Measurements from ENCODE around the gene MSN.
"Not testable (repeated sequence)": the region's sequence is repeated elsewhere in the genome, so short reads cannot be mapped to it uniquely, and the experiment has no call there.

The MSN gene

GRCh38 chrX:65718538-65718937 lies 51.1 kb downstream of the MSN start:
- no peak for DNase-seq (ENCODE audit: low spot score)

DNA sequence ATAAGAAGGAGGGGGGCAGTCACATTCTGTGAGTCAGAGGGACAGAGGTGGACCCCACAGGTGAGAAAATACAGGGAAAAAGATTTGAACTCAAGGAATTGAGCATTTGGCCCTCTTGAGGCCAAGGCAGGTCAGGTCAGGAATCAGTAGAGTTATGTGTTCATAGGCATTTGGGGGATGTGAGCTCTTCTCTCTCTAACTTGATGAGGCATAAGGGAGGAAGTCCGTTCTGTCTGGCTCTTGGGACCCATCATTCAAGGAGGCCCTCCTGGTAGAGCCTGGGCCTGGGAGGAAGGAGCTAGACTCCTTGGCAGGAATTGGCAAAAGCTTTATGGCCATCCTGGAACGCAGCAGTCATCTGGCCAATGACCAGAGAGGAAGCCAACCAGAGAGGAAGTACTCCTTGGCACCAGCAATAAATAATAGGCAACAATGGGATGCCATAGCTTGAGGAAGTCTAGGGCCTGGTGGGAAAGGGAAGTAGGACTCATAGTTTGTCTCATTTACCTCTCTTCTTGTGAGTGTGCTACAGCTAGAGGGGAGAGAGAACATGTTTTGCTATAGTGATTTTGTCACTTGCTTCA lies 53.0 kb downstream of the MSN start:
- DNase-seq (ENCODE audit: low spot score), result no peak

GRCh38 chrX:65723706-65724105 lies 56.3 kb downstream of the MSN start:
- DNase-seq (ENCODE audit: low spot score), result no peak

GRCh38 chrX:65726715-65727114 lies 59.3 kb downstream of the MSN start:
- no peak for DNase-seq (ENCODE audit: low spot score)

- no peak for DNase-seq (ENCODE audit: low spot score)
Measured at GRCh38 chrX:65731684-65732289, 64.3 kb downstream of the MSN start.

DNA sequence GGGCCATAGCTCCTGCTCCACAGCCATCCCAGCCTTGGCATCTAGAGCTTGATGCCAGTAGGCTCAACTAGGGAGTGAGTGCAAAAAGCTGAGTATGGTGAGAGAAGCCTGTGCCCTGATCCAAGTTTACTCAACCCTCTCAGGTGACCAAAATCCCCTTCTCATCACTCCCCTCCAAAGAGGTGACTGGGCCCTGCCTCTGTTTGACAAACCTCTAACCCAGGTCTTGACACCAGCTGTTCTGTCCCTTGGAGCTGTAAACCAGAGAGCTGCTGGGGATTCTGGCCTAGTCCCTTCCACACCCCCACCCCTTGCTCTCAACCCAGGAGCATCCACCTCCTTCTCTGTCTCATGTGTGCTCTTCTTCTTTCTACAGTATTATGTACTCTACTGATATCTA lies 73.5 kb downstream of the MSN start:
- no peak for DNase-seq (ENCODE audit: low spot score)

- no peak for DNase-seq (ENCODE audit: low spot score)
Measured at GRCh38 chrX:65741823-65742222, 74.4 kb downstream of the MSN start.

DNA sequence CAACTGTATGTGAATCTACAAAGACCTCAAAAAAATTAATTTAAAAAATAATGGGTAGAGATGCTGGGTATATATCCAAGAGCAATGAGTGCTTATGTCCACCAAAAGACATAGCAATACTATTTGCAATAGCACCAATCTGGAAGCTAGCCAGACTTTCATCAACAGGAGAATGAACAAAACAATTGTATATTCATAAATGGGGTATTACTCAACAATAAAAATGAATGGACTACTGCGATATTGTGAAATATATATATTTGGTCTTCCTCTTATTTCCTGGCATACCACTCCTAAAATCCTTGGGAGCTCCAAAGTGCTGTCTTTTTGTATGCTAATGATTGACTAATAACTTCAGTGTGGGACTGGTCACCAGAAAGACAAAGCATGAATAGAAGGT lies 77.5 kb downstream of the MSN start:
- DNase-seq (ENCODE audit: low spot score), result no peak

GRCh38 chrX:65745427-65745826 lies 78.0 kb downstream of the MSN start:
- no peak for DNase-seq (ENCODE audit: low spot score)

- no peak for DNase-seq (ENCODE audit: low spot score)
Measured at GRCh38 chrX:65745992-65746391, 78.5 kb downstream of the MSN start.

- DNase-seq (ENCODE audit: low spot score), result no peak
Measured at GRCh38 chrX:65750674-65751469, 83.4 kb downstream of the MSN start.

DNA sequence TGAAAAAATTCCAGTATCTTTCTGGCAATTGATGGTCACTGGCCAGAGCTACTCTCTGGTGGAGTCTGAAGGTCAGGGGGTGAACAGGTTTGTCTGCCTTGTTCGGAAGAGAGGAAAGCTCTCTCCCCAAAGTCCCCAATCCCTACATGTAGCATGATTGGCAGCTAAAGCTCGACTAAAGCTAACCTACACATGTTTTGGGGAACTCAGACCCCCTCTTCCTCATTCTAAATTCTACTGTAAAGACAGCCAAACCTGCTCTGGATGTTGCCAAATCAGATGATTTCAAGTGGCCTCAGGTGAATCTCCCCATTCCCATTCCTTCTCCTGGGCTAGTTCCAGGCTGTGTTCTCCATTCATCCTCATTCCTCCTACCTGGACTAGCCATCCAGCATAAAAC lies 84.1 kb downstream of the MSN start:
- DNase-seq (ENCODE audit: low spot score), result no peak

DNA sequence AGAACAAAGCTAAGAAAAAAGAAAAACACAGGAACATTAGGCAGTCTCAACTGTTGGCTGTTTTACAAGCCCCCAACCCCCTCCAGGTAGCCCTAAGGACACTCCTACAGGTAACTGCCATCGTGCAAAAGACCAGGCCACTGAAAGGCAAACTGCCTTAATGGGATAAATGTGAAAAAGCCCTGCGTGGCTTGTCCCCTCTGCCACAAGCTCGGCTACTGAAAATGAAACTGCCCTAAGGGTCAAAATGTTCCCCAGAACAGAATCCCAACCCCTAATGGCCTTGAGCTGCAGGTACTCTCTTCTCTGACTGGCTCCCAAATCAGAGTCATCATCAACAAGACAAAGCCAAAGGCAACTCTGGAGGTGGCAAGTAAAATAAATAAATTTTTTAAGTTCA lies 84.8 kb downstream of the MSN start:
- no peak for DNase-seq (ENCODE audit: low spot score)

- DNase-seq (ENCODE audit: low spot score), result no peak
Measured at GRCh38 chrX:65755786-65756185, 88.3 kb downstream of the MSN start.

GRCh38 chrX:65757943-65758342 lies 90.5 kb downstream of the MSN start:
- DNase-seq (ENCODE audit: low spot score), result no peak

DNA sequence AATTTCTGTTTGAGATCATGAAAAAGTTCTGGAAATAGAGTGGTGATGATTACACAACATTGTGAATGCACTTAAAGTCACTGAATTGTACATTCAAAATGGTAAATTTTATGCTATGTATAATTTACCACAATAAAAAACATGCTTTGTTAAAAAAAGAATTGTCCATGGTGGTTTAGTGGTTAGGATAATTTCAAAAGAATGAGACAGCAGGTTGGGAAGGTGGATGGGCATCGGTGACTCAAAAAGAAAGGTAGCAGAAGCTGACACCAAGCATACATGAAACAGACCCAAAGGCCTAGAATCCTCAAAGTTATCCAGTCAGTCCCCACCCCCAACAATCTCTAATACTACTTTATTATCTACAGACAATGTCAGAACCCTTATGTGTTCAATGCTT lies 91.1 kb downstream of the MSN start:
- no peak for DNase-seq (ENCODE audit: low spot score)

GRCh38 chrX:65759525-65759924 lies 92.1 kb downstream of the MSN start:
- DNase-seq (ENCODE audit: low spot score), result not testable (repeated sequence)

DNA sequence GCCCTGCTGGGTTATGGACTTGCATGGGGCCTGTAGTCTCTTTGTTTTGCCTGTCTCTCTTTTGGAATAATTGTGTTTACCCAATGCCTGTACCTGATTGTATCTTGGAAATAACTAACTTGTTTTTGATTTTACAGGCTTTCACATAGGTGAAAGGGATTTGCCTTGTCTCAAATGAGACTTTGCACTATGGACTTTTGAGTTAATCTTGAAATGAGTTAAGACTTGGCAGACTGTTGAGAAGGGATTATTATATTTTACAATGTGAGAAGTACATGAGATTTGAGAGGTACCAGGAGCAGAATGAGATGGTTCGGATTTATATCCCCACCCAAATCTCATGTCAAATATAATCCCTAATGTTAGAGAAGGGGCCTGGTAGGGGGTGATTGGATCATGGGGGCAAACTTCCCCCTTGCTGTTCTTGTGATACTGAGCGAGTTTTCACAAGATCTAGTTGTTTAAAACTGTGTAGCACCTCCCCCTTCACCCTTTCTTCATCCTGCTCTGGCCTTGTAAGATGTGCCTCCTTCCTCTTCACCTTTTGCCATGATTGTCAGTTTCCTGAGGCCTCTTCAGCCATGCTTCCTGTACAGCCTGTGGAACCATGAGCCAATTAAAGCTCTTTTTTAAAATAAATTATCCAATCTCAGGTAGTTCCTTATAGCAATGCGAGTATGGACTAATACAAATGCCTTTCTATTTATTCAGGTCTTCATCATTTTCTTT lies 102.3 kb downstream of the MSN start:
- DNase-seq (ENCODE audit: low spot score), result no peak

DNA sequence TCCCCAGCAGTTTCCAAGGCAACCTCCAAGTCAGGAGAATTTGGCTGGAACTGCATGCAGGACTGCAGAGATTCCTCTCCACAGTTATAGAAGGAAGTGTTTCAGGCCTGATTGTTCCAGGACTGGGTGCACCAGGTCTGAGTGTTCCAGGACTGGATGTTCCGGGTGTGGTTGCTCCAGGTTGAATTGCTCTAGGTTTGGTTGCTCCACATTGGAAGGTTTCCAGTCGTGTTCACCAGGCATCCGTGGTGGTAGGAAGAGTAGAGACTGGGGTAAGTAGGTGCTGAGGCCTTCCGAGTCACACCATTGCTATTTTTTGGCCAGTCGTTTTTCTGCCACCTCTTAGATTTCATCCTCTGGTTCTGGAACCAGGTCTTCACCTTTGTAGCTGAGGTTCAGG lies 105.4 kb downstream of the MSN start:
- DNase-seq (ENCODE audit: low spot score), result no peak

DNA sequence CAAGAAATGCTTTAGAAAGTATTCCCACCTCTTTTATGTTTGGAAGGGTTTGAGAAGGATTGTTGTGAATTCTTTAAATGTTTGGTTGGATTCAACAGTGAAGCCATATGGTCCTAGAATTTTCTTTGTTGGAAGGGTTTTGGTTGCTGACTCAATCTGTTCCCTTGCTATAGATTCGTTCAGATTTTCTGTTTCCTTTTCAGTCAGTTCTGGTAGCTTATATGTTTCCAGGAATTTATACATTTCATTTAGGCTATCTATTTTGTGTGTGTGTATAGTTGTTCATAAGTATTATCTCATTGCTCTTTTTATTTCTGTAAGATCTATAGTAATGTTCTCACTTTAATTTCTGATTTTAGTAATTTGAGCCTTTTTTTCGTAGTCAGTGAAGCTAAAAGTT lies 114.4 kb downstream of the MSN start:
- DNase-seq (ENCODE audit: low spot score), result no peak

GRCh38 chrX:65783746-65784145 lies 116.3 kb downstream of the MSN start:
- DNase-seq (ENCODE audit: low spot score), result no peak

All from D341Med (cell line).